HG03521 (cell line): ENCODE results near the gene SLC2A1.

Experiments
- ATAC-seq: cut with Tn5 transposase; IDR thresholded peaks from one replicate; pipeline ENCODE4 v1.9.1; 2021; ENCODE audit warnings: mild to moderate bottlenecking, moderate library complexity; ENCODE audit not compliant: unreplicated experiment

Gene SLC2A1

DNA sequence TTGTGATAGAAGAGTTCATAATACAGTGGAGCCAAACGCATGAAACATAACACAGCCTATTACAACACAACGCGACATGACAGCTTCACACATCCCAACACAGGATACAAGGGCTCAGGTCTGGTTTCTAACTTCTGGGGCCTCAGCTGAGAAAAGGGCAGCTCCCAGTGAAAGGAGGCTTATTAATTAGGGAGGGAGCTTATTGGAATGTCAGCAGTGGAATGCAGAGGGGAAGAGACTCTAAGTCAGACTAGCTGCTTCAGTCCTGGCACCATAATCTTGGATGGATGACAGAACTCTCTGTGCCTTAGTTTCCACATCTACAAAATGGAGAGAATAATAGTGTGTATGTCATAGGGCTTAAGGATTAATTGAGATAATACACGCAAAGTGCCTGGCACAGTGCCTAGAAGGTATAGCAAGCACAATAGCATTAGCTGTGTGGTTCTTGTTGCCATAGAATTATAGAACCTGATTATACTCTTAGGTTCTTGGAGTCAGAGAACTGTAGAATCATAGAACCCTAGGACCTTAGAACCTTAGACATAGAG lies 22.7 kb upstream of the SLC2A1 start:
- ATAC-seq: no peak

DNA sequence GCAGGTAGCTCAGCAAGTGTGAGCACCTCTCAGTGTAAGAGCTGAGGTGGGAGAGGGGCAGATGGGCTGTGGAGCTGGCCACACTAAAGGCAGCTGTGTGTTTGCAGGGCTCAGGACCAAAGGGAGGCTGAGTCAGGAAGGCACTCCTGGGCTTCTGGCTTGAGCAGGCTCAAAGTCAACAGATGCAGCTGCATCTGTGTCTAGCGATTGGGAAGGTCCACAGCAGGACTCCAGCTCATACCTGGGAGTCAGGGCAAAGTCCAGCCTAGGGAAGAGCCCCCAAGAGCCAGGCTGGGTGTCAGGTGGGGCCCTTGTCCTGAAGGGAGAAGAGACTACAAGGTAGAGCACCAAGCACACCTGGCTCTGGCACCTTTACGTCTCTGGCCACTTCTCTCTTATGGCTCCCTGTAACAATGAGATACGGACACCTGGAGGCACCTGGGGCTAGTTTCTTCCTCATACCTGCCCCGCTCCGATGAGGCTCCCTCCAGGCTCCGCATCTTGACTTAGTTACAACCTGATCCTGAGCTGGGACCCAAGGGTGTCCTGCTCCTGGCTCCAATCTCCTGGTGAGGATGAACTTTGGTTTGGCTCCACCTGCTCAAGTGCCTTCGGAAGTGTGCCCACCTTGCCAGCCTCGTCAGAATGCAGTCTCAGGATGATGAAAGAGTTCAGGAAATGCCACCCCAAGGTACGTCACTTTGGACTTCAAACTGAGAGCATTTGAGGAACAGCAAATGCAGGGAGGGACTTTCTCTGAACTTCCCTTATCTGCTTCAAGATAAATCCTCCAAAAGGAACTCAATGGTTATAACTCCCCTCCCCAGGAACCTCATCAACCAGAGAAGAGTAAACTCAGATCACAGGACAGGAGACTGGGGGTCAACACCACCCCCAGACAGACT lies 21.5 kb upstream of the SLC2A1 start:
- ATAC-seq: no peak

DNA sequence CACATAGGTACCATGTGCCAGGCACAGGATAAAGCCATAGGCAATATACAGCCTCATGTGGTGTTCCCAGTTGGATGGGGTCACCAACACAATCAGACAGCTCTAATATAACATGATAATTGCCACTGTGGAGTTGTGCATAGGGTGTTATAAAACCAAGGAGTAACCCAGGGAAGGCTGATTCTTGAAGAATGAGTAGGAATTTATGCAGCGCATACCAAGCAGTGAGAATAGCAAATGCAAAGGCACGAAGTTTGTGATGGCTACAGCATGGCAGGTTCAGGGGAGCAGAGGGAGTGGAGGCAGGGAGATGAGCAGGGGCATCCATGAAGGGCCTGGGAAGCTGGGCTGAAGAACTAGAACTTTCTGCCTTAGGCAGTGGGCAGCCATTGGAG lies 20.4 kb upstream of the SLC2A1 start:
- no peak for ATAC-seq

DNA sequence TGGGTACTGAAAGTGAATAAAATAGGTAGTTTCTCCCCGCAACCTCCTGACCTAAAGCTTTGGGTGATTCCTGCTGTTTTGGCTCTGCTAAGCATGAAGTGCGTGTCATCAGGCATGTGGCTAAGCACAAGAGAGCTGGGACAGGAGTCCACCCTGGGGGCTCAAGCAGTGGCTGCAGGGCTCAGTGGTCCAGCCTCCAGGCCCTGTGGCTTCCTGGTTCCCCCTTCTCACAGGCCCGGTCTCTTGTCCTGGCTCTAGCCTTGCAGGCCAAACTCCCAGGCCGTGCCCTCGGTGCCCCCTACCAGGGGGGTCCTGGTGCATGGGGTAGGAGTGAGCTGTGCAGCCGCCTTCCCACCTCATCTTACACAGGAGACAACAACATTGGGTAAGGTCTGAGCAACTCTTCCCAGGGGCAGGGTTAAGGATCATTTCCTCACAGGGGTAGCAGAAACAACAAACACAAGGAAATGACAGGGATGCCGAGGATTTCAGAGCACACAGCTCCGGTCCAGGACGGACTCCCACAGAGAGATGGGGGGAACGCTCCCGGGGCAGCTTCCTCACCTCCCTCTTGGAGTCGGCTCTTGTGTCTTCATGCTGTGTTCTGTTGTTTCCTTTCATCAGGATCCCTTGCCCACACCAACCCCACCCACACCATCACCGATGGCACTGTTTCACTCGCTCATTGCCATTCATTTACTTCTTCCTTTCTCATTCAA lies 19.8 kb upstream of the SLC2A1 start:
- no peak for ATAC-seq

DNA sequence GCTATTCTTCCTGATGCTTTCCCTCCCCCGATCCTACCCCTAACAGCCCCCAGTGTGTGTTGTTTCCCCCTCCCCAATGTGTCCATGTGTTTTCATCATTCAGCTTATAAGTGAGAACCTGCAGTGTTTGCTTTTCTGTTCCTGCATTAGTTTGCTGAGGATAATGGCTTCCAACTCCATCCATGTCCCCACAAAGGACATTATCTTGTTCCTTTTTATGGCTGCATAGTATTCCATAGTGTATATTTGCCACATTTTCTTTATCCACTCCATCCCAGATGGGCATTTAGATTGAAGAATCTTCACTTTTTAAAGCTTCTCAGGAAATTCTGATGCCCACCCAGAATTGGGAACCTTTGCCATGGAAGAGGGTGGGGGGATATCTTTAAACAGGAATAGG lies 19.0 kb upstream of the SLC2A1 start:
- no peak for ATAC-seq

DNA sequence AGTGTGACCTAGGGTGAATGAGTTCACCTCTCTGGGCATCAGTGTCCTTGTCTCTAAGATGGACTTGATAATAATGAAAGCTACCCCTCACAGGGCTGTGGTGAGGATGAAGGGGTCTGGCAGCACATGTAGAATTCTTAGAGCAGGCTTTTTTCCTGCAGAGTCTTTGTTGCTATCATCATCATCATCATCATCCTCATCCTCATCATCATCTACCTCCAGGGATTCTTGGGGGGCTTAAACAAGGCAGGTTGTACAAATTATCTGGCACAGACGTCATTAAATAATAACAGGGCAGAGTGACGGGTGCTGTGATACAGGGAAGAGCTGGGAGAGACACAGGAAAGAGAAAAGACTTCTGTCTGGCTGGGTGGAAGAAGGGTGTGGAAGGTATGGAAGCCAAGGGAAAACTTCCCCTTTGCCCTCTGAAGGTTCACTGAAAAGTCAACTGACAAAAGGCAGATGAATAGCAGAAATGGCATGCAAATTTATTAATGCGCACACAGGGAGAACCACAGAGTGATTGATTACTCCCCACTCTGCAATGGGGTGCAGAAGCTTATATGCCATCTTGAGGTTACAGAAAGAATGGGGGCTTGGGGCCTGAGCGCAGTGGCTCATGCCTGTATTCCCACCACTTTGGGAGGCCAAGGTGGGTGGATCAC lies 17.0 kb upstream of the SLC2A1 start:
- no peak for ATAC-seq

DNA sequence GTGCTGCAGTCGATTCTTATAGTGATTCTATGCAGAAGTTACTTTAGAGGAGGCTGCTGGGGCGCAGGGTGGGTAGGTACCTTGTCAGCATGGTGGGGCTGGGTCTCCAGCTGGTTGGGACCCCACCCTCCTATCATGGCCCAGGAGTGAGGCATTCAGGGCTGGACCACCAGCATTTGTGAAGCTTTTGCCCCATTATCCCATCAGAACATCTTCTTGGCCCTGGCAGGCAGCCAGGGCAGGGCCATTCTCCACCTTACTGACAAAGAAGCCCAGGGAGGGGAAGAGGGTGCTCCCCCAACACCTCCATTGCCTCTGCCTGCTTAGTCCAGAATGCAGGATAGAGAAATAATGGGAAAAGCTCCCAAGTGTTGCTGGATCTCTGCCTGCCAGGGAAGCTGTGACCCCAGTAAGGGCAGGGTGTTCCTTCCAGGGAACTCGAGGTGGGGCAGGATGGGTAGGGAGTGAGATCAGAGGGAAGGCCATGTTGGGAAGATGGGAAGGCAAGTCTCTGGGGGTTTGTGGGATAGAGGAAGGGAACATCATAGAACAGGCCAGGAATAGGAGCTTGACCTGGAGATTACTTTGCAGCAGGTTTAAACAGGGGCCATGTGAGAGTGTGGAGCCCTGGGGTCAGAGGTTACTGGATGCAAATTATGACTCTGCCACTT lies 16.2 kb upstream of the SLC2A1 start:
- no peak for ATAC-seq

DNA sequence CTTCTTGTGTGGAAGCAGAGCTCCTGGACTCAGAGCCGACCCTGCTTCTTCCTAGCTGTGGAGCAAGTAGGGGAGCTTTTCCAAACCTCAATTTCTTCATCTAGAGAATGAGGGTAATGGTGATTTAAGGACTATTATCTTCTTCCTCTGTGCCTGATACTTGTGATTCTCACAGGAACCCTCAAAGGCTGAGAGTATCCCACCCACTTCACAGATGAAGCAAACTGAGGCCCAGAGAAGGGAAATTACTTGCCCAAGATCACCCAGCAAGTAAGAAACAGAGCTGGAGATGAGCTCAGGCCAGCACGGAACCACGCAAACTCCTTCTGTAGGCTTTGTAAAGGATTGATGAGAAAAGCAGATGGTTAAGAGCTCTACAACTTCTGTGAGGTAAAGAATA lies 15.1 kb upstream of the SLC2A1 start:
- ATAC-seq: no peak

DNA sequence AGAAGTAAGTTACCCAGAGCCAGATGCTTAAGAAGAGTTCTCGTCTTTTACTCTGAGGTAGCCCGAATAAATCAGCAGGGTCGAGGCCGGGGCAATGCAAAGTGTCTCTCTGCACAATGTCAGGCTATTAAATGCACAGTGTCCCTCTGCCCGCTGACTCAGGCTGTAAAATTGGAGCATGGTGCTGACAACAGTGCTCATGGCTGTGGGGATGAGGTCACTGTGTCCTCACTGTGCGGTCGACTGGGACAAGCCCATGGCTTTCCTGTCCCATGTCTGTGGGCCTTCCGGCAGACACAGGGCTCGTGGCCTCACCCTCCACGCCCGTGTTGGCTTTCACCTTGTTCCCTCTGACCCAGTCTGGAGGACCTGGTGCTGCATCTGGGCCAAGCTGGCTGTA lies 14.6 kb upstream of the SLC2A1 start:
- no peak for ATAC-seq

DNA sequence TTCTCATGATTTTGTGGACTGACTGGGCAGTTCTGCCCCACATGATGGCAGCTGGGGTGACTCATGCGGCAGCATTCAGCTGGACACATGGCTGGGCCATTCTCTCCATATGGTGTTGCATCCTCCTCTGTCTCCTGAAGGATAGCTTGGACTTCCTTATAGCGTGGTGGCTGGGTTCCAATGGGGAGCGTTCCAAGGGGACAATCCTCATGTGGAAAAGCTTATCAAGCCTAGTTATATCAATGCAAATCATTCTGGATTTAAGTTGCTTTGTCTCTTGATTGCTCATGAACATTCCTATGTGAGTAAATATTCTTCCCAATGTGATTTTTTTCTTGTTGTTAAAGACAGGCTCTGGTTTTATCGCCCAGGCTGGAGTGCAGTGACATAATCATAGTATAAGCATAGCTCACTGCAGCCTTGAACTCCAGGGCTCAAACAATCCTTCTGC lies 13.2 kb upstream of the SLC2A1 start:
- no peak for ATAC-seq

DNA sequence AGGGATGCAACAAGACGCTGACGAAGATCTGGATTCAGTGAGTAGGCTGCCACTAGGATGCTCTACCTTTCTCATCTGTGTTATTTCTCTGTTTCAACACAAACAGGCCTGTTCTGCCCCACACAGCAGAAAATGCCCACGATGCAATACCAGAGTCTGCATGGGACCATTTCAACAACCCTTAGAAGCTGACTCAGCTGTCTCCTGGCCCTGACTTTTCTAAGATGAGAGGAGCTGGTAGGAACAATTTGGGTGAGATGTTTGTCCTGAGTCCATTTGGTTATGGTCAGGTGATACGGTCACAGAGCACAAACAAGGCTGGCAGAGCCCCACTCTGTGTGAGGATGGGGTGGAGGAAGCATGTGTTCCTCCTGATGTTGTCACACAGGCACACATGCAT lies 11.5 kb upstream of the SLC2A1 start:
- ATAC-seq: no peak

DNA sequence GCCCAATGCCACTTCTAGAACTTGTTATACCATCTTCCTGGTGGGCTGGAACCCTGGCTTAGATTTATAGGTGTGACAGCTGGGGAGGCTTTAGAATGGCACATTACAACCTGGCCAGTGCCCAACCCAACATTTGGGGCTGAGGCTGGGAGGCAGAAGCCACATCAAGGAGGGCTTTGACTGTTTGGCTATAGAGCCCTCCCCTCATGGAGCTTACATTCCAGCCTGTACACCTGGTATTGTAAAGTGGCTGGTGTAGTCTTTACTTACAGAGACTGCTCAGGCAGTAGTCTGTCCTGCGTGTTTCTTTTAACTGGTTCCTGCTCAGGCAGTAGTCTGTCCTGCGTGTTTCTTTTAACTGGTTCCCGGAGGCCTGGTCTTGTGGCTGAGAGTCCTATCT lies 10.0 kb upstream of the SLC2A1 start:
- no peak for ATAC-seq

DNA sequence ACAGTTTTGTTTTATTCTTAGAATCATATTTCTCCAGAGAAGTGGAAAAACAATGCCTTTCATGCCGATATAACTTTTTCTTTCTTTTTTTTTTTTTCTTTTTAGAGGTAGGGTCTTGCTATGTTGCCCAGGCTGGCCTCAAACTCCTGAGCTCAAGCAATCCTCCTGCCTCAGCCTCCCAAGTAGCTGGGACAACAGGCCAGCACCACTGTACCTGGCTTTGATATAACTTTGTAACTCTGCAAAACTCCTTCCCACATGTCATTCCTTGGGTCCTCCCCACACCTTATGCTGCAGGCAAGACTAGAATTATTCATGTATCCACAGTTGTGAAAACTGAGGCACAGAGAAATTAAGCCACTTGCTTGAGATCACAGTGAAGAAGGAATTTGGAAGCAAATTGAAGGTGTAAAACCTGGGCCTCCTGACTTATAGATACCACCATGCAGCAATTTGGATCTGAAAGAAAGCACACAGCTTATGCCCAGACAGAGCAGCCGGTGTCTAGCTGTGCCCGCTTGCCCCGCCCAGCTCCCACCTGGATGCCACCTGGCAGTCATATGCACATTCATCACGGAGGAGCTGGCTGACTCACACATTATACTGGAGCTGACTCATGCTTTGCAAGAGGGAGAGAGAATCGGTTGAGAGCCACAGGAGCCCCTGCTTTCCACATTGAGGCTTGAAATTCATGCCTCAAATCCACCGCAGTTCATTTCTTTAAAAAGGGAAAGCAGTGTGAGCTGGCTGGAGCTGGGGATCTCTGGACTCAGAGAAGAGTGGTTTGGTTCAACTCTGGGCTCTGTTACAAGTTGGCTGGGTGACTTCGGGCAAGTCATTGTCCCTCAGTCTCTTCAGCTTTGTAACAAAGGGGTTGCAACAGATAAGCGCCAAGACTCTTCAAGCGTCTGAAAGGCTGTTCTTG lies 8.3 kb upstream of the SLC2A1 start:
- ATAC-seq: no peak

DNA sequence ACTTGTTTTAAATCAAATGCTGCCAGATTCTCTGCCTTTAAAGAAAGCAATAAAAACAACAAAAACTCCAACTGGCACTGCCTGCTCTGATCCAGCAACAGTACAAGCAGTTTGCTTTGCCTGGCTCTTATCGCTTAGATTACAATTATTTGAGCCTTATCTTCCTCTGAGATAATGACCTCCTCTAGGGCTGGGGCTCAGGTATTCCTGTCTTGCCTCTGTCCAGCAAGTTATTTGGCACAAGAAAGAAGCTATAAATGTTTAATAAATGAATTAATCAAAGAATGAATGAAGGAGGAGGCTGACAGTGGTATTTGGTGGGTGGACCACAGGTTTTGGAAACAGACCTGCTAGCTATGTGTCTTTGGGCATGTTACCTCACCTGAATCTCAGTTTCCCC lies 6.7 kb upstream of the SLC2A1 start:
- ATAC-seq: no peak

DNA sequence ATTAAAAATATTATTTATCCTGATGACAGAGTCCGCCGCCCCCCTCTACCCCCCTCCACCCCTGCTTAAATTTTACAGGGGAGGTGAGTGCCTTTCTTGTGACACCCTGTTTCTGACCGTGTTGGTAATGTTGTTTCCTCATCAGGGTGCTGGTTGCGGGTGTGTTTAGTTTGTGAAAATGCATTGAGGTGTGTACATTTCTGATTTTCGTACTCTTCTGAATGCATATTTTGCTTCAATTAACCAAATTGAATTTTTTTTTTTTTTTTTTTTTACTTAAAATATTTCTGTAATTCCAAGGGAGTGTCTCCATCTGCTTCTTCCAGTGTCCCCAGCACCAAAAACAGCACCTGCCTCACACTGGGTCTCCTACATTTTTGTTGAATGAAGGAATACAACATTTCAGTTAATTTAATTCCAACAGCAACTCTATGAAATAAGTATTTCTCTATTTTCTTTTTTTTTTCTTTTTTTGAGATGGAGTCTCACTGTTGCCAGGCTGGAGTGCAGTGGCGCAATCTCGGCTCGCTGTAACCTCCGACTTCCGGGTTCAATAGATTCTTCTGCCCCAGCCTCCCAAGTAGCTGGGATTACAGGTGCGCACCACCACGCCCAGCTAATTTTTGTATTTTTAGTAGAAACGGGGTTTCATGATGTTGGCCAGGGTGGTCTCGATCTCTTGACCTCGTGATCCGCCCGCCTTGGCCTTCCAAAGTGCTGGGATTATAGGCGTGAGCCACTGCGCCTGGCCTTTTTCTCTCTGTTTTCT lies 5.6 kb upstream of the SLC2A1 start:
- ATAC-seq: no peak

DNA sequence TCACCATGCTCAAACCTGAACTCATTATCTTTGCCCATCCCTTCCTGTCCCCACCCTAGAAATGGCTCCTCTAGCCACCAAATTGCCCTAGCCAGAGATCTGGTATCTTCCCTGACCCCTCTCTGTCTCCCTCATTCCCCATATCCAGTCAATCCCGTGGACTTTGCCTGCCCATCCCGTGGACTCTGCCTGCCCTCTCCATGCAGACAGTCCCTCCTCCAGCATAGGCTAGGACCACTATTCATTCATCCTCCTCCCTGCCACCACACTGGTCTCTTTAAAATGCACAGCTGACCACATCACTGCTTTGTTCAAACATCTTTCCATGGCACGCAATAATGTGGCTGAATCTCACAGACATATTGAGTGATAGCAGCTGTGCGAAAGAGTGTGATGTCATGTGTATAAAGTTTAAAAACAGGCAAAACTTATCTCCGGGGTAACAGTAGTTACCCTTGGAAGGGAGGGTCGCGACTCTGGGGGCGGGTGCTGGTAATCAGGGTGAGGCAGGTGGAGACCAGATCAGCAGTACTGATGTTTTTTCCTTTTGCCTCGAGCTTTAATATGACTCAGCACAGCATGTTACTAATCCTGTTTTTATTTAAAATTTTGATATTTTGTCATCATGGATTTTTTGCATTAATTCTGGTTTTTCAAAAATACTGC lies 4.8 kb upstream of the SLC2A1 start:
- no peak for ATAC-seq

DNA sequence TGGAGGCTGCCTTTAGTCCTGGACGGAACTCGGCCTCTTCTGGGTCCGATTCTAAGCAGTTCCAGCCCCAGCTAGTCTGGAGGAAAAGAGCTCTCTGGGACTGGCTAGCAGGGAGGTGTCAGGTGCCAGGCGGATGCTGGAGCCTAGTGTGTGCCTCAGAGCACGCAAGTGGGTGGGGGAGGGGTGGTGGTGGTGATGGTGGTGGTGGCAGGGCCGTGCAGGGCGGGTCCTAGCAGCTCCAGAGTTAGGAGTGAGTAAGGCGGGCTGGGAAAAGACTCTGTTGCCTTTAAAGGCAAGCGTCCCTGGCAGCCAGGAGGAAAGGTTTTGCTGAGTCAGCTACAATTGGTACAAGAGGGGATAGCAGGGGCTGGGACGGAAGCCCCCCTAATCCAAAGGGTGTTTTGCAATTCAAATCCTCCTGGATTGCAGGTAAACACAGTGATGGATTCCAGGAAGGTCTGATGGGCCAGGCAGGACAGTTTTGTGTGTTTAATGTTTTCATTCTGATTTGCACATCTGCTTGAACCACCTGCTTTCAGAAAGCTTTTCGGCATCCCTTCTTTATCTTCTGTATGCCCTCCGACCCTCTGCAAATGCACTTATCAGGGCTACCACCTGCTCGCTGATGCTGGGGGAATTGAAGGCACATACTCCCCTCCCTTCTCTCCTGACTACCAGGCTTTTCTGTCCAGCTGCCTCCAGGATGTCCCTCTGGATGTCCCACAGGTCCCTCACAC lies 4.1 kb upstream of the SLC2A1 start:
- ATAC-seq: no peak
